DOHH2 (cell line): ENCODE results near the gene HCK.

Experiments
- H3F3A ChIP-seq: fragments of 200-600 bp; sonication (generic), shearing (Covaris generic); 2 replicates; pipeline ENCODE4 v1.6.0; 2016; ENCODE audit warnings: antibody characterized with exemption, mild to moderate bottlenecking; ENCODE audit not compliant: control insufficient read depth, insufficient read depth
- H3K27ac ChIP-seq: fragments of 200-600 bp; sonication (generic); 2 replicates; pipeline ENCODE4 v1.5.1; 2014; ENCODE audit warnings: low read depth, mild to moderate bottlenecking, low read length, moderate library complexity
- H3K27me3 ChIP-seq: fragments of 200-600 bp; sonication (generic); 2 replicates; pipeline ENCODE4 v1.6.1; 2014; ENCODE audit warnings: mild to moderate bottlenecking, low read length, mixed read lengths; ENCODE audit not compliant: control insufficient read depth
- H3K36me3 ChIP-seq: fragments of 200-600 bp; sonication (generic); 2 replicates; pipeline ENCODE4 v1.6.1; 2014; ENCODE audit warnings: mild to moderate bottlenecking, low read length, moderate library complexity, mixed read lengths; ENCODE audit not compliant: control insufficient read depth
- H3K4me1 ChIP-seq: fragments of 200-600 bp; sonication (generic); 2 replicates; pipeline ENCODE4 v1.6.1; 2014; ENCODE audit warnings: mild to moderate bottlenecking, low read length, mixed read lengths; ENCODE audit not compliant: control insufficient read depth
- H3K4me2 ChIP-seq: fragments of 200-600 bp; sonication (generic); 2 replicates; pipeline ENCODE4 v1.6.0; 2014; ENCODE audit warnings: mild to moderate bottlenecking, low read length, moderate library complexity
- H3K4me3 ChIP-seq: fragments of 200-600 bp; sonication (generic); 2 replicates; pipeline ENCODE4 v1.5.1; 2014; ENCODE audit warnings: mild to moderate bottlenecking, low read length, mixed read lengths
- H3K79me2 ChIP-seq: fragments of 200-600 bp; sonication (generic); 2 replicates; pipeline ENCODE4 v1.6.1; 2014; ENCODE audit warnings: mild to moderate bottlenecking, low read length, mixed read lengths; ENCODE audit not compliant: control insufficient read depth
- H3K9me2 ChIP-seq: fragments of 200-600 bp; sonication (generic); replicated peaks from 2 replicates; pipeline ENCODE4 v1.6.1; 2014; ENCODE audit warnings: mild to moderate bottlenecking, low read length, mixed read lengths; ENCODE audit not compliant: control insufficient read depth
- H3K9me3 ChIP-seq: fragments of 200-600 bp; sonication (generic); 2 replicates; pipeline ENCODE4 v1.6.1; 2014; ENCODE audit warnings: antibody characterized with exemption, low read length, mixed read lengths; ENCODE audit not compliant: control insufficient read depth, insufficient read depth
- H4K20me1 ChIP-seq: fragments of 200-600 bp; sonication (generic); 2 replicates; pipeline ENCODE4 v1.6.0; 2014; ENCODE audit warnings: low read depth, mild to moderate bottlenecking, antibody characterized with exemption, low read length, moderate library complexity; ENCODE audit not compliant: control insufficient read depth, insufficient read depth
- EZH2phosphoT487 ChIP-seq: fragments of 200-600 bp; sonication (generic); IDR thresholded peaks from 2 replicates; pipeline ENCODE4 v1.6.1; 2017; ENCODE audit warnings: borderline replicate concordance, mild to moderate bottlenecking, antibody characterized with exemption, low read length, moderate library complexity, mixed read lengths
- TF ChIP-seq, protein P1 (sequence below): fragments of 200-600 bp; sonication (generic); IDR thresholded peaks from one replicate; pipeline ENCODE4 v1.5.1; 2014; ENCODE audit warnings: antibody characterized with exemption, mild to moderate bottlenecking, low read depth, low read length; ENCODE audit not compliant: poor library complexity, severe bottlenecking

The HCK gene

GRCh38 chr20:32130352-32130751 lies 78.3 kb downstream of the HCK start:
- Histone ChIP-seq H3F3A (no peaks in the 10 kb centered on the region), H4K20me1 (peaks cover 13% of the 10 kb centered on the region), H3K27me3 (no peaks in the 10 kb centered on the region), H3K36me3 (peaks cover 23% of the 10 kb centered on the region), H3K9me2 (no peaks in the 10 kb centered on the region), H3K79me2 (peaks cover 70% of the 10 kb centered on the region), H3K9me3 (no peaks in the 10 kb centered on the region), H3K4me2 (no peak overlapping the region), H3K27ac (no peak overlapping the region), H3K4me1 (peaks cover 4% of the 10 kb centered on the region), H3K4me3 (no peak overlapping the region)
- TF ChIP-seq, protein P1, sequence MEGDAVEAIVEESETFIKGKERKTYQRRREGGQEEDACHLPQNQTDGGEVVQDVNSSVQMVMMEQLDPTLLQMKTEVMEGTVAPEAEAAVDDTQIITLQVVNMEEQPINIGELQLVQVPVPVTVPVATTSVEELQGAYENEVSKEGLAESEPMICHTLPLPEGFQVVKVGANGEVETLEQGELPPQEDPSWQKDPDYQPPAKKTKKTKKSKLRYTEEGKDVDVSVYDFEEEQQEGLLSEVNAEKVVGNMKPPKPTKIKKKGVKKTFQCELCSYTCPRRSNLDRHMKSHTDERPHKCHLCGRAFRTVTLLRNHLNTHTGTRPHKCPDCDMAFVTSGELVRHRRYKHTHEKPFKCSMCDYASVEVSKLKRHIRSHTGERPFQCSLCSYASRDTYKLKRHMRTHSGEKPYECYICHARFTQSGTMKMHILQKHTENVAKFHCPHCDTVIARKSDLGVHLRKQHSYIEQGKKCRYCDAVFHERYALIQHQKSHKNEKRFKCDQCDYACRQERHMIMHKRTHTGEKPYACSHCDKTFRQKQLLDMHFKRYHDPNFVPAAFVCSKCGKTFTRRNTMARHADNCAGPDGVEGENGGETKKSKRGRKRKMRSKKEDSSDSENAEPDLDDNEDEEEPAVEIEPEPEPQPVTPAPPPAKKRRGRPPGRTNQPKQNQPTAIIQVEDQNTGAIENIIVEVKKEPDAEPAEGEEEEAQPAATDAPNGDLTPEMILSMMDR = no peak
- TF ChIP-seq EZH2phosphoT487 = no peak

DNA sequence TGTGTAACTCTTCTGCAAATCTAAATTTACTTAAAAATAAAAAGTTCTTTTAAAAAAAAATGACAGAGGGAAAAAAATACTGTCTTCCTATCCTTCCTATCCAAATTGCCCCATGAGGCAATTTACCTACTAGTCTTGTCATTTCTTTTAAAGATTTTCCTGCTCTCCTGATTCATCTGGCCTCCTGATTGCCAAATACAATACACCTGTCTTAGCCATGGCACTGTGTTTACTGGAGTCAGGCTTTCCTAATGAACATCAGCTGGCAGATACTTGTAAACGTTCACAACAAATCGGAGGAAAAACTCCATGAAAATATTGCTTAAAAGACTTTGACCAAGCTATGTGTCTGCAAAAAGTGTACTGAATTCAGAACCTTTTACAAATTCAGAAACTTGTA lies 78.9 kb downstream of the HCK start:
- H3K4me1 ChIP-seq = no peaks in the 10 kb centered on the region
- peaks cover 12% of the 10 kb centered on the region for H4K20me1 ChIP-seq
- H3K27me3 ChIP-seq = no peaks in the 10 kb centered on the region
- no peaks in the 10 kb centered on the region for H3K9me2 ChIP-seq
- no peak overlapping the region for H3K4me3 ChIP-seq
- H3K9me3 ChIP-seq = no peaks in the 10 kb centered on the region
- H3K36me3 ChIP-seq = peaks cover 29% of the 10 kb centered on the region
- TF ChIP-seq, protein P1 = no peak
- peaks cover 70% of the 10 kb centered on the region for H3K79me2 ChIP-seq
- H3K4me2 ChIP-seq = no peak overlapping the region
- H3F3A ChIP-seq = no peaks in the 10 kb centered on the region
- no peak overlapping the region for H3K27ac ChIP-seq

GRCh38 chr20:32132911-32133549 lies 81.0 kb downstream of the HCK start:
- H3K79me2 ChIP-seq = peaks cover 50% of the 10 kb centered on the region
- no peaks in the 10 kb centered on the region for H3K27me3 ChIP-seq
- H3F3A ChIP-seq = no peaks in the 10 kb centered on the region
- H3K9me3 ChIP-seq = no peaks in the 10 kb centered on the region
- H3K36me3 ChIP-seq = peaks cover 43% of the 10 kb centered on the region
- H3K4me2 ChIP-seq = no peak overlapping the region
- H3K4me3 ChIP-seq = no peak overlapping the region
- no peak overlapping the region for H3K27ac ChIP-seq
- H3K4me1 ChIP-seq = no peaks in the 10 kb centered on the region
- H4K20me1 ChIP-seq = peaks cover 4% of the 10 kb centered on the region; the same call in 1 of the 2 replicates
- no peaks in the 10 kb centered on the region for H3K9me2 ChIP-seq
- no peak for TF ChIP-seq EZH2phosphoT487
- TF ChIP-seq, protein P1 = no peak
